A172 (cell line): ENCODE measurements around the gene HHATL. TPM values are rescaled to one million over a fixed set of nuclear protein-coding genes. Genes with fewer than 3 reads are reported as not detected.

ENCODE experiments used
- DNase-seq: peaks from one replicate; pipeline ENCODE4 v3.0.0-alpha.2; 2015; ENCODE audit warnings: low spot score
- total RNA-seq: library from RNA; depleted of rRNA; stranded (reverse); fragments of >200 nt; shearing (Covaris generic); gene quantifications from 2 replicates; pipeline ENCODE4 v1.2.3, GENCODE V29; 2014; rRNA removed

The HHATL gene
- not detected in 2 replicates for total RNA-seq

- no peak for DNase-seq
Measured at GRCh38 chr3:42702066-42702951, at the start of gene HHATL. Gene HHATL, minus strand, starts transcription at chr3:42702798. Its CDS starts 1,972 bp downstream, at chr3:42700826.

GRCh38 chr3:42751609-42752008 is 49.0 kb upstream of the HHATL start:
- DNase-seq = no peak

- no peak for DNase-seq
Measured at GRCh38 chr3:42750834-42751233, 48.2 kb upstream of the HHATL start.

- DNase-seq = no peak
Measured at GRCh38 chr3:42749753-42750231, 47.2 kb upstream of the HHATL start.

- no peak for DNase-seq
Measured at GRCh38 chr3:42749025-42749752, 46.6 kb upstream of the HHATL start.

GRCh38 chr3:42747581-42747980 is 45.0 kb upstream of the HHATL start:
- no peak for DNase-seq

GRCh38 chr3:42746455-42747450 is 44.2 kb upstream of the HHATL start:
- no peak for DNase-seq

GRCh38 chr3:42745776-42746454 is 43.3 kb upstream of the HHATL start:
- DNase-seq = no peak

- no peak for DNase-seq
Measured at GRCh38 chr3:42745291-42745745, 42.7 kb upstream of the HHATL start.

- DNase-seq = no peak
Measured at GRCh38 chr3:42743204-42743995, 40.8 kb upstream of the HHATL start.

- DNase-seq = no peak
Measured at GRCh38 chr3:42742688-42743087, 40.1 kb upstream of the HHATL start.

GRCh38 chr3:42742259-42742658 is 39.7 kb upstream of the HHATL start:
- DNase-seq = no peak

GRCh38 chr3:42741796-42742195 is 39.2 kb upstream of the HHATL start:
- DNase-seq = no peak

- DNase-seq = no peak
Measured at GRCh38 chr3:42739401-42740158, 37.0 kb upstream of the HHATL start.

GRCh38 chr3:42736531-42736930 is 33.9 kb upstream of the HHATL start:
- DNase-seq = no peak

- DNase-seq = no peak
Measured at GRCh38 chr3:42736081-42736480, 33.5 kb upstream of the HHATL start.

GRCh38 chr3:42735615-42736014 is 33.0 kb upstream of the HHATL start:
- DNase-seq = no peak

GRCh38 chr3:42735019-42735418 is 32.4 kb upstream of the HHATL start:
- no peak for DNase-seq

GRCh38 chr3:42734263-42734860 is 31.8 kb upstream of the HHATL start:
- DNase-seq = no peak
